ENCODE measurements around the gene ABCA4.

DNA sequence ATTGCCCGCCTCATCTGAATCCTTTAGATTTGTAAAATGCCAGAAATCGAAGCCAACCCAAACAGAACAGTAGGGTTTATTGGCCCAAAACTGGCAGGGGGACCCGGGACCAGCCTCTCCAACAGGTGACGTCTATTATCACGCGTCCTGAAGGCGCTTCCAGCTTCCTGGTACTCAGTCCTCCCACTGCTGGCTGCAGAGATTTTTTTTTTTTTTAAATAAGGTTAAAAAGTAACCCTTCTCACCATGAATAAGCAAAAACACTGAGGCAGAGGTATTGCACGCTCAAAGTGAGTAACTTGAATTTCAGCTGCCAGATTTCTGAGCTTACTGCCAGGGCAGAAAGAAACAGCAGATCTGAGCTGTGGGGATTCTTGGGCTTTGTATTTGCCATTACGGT is 157.4 kb downstream of the ABCA4 start:
- TF ChIP-seq TCF7L2 (IDR thresholded peaks at IDR 0.05; ENCODE audit: low read depth, low read length) (no peak), CTCF (IDR thresholded peaks at IDR 0.05) (no peak), POLR2AphosphoS5 (IDR thresholded peaks at IDR 0.05; ENCODE audit: low read depth, low read length) (no peak)

Measured in Panc1 (cell line).